ENCODE results near the gene AOPEP. TPM values are rescaled to one million over a fixed set of nuclear protein-coding genes. Genes with fewer than 3 reads are reported as not detected.

Gene AOPEP
- total RNA-seq, 2 experiments from 2014 or later, result 5.8 to 6.4 TPM

GRCh38 chr9:94975480-94975879, 249.0 kb downstream of the AOPEP start:
- no peak overlapping the region for H3K4me3 Mint-ChIP-seq

GRCh38 chr9:94976077-94976476, 249.6 kb downstream of the AOPEP start:
- Mint-ChIP-seq H3K36me3 (ENCODE audit: low read depth) (peaks cover 1% of the 10 kb centered on the region), H3K4me1 (ENCODE audit: low read depth) (no peaks in the 10 kb centered on the region), H3K27me3 (ENCODE audit: low read depth) (no peaks in the 10 kb centered on the region), H3K9me3 (no peaks in the 10 kb centered on the region), H3K4me3 (no peak overlapping the region), H3K27ac (no peak overlapping the region)
- CTCF ChIA-PET, result no interaction called here
- DNase-seq, result no peak
- intact Hi-C loops (cut with micrococcal nuclease), result no loop called here

More at GRCh38 chr9:94975480-94975879, 249.0 kb downstream of the AOPEP start:
- Mint-ChIP-seq H3K36me3 (ENCODE audit: low read depth) (peaks cover 1% of the 10 kb centered on the region), H3K9me3 (no peaks in the 10 kb centered on the region), H3K4me1 (ENCODE audit: low read depth) (no peaks in the 10 kb centered on the region), H3K27ac (no peak overlapping the region), H3K27me3 (ENCODE audit: low read depth) (no peaks in the 10 kb centered on the region)
- no peak for DNase-seq
- CTCF ChIA-PET, result no interaction called here
- intact Hi-C loops (cut with micrococcal nuclease), result no loop called here

- Mint-ChIP-seq H3K9me3 (no peaks in the 10 kb centered on the region), H3K4me3 (no peak overlapping the region)
- intact Hi-C loops (cut with micrococcal nuclease), result no loop called here
Observed at GRCh38 chr9:94977416-94977815, 250.9 kb downstream of the AOPEP start.

GRCh38 chr9:94979904-94980507, 253.5 kb downstream of the AOPEP start:
- no peaks in the 10 kb centered on the region for H3K27me3 Mint-ChIP-seq (ENCODE audit: low read depth)
- no peaks in the 10 kb centered on the region for H3K9me3 Mint-ChIP-seq
- DNase-seq, result no peak
- H3K36me3 Mint-ChIP-seq (ENCODE audit: low read depth), result no peaks in the 10 kb centered on the region
- H3K4me1 Mint-ChIP-seq (ENCODE audit: low read depth), result peaks cover 12% of the 10 kb centered on the region
- intact Hi-C loops (cut with micrococcal nuclease), result no loop called here
- H3K27ac Mint-ChIP-seq, result no peak overlapping the region
- CTCF ChIA-PET, result no interaction called here
- H3K4me3 Mint-ChIP-seq, result no peak overlapping the region

More at GRCh38 chr9:94977416-94977815, 250.9 kb downstream of the AOPEP start:
- no peaks in the 10 kb centered on the region for H3K27me3 Mint-ChIP-seq (ENCODE audit: low read depth)
- H3K27ac Mint-ChIP-seq, result no peak overlapping the region
- peaks cover 3% of the 10 kb centered on the region for H3K4me1 Mint-ChIP-seq (ENCODE audit: low read depth)
- H3K36me3 Mint-ChIP-seq (ENCODE audit: low read depth), result peaks cover 1% of the 10 kb centered on the region
- no peak for DNase-seq
- CTCF ChIA-PET, result no interaction called here

GRCh38 chr9:94980947-94981722, 254.6 kb downstream of the AOPEP start:
- H3K27ac Mint-ChIP-seq, result no peak overlapping the region
- H3K9me3 Mint-ChIP-seq, result no peaks in the 10 kb centered on the region
- H3K4me1 Mint-ChIP-seq (ENCODE audit: low read depth), result peaks cover 13% of the 10 kb centered on the region
- intact Hi-C loops (cut with micrococcal nuclease), result no loop called here
- no peak overlapping the region for H3K4me3 Mint-ChIP-seq
- CTCF ChIA-PET, result no interaction called here
- no peaks in the 10 kb centered on the region for H3K27me3 Mint-ChIP-seq (ENCODE audit: low read depth)
- no peak for DNase-seq
- no peaks in the 10 kb centered on the region for H3K36me3 Mint-ChIP-seq (ENCODE audit: low read depth)

GRCh38 chr9:94981723-94982090, 255.2 kb downstream of the AOPEP start:
- no peak for DNase-seq
- Mint-ChIP-seq H3K36me3 (ENCODE audit: low read depth) (no peaks in the 10 kb centered on the region), H3K27me3 (ENCODE audit: low read depth) (no peaks in the 10 kb centered on the region), H3K4me1 (ENCODE audit: low read depth) (peaks cover 13% of the 10 kb centered on the region), H3K27ac (no peak overlapping the region), H3K4me3 (no peak overlapping the region), H3K9me3 (no peaks in the 10 kb centered on the region)
- intact Hi-C loops (cut with micrococcal nuclease), result no loop called here
- CTCF ChIA-PET, result no interaction called here

GRCh38 chr9:94982211-94982610, 255.7 kb downstream of the AOPEP start:
- intact Hi-C loops (cut with micrococcal nuclease), result no loop called here
- H3K36me3 Mint-ChIP-seq (ENCODE audit: low read depth), result no peaks in the 10 kb centered on the region
- no peak for DNase-seq
- peaks cover 13% of the 10 kb centered on the region for H3K4me1 Mint-ChIP-seq (ENCODE audit: low read depth)
- H3K27ac Mint-ChIP-seq, result no peak overlapping the region
- CTCF ChIA-PET, result no interaction called here
- no peaks in the 10 kb centered on the region for H3K27me3 Mint-ChIP-seq (ENCODE audit: low read depth)
- H3K9me3 Mint-ChIP-seq, result no peaks in the 10 kb centered on the region
- no peak overlapping the region for H3K4me3 Mint-ChIP-seq

GRCh38 chr9:94983552-94983951, 257.1 kb downstream of the AOPEP start:
- CTCF ChIA-PET, result interaction anchor here (0.9 kb wide), 1 partner anchor 302 kb away, joined by 4 read pairs; no protein-coding TSS in a partner anchor
- Mint-ChIP-seq H3K9me3 (no peaks in the 10 kb centered on the region), H3K4me3 (no peak overlapping the region), H3K27ac (no peak overlapping the region), H3K27me3 (ENCODE audit: low read depth) (no peaks in the 10 kb centered on the region), H3K4me1 (ENCODE audit: low read depth) (peaks cover 13% of the 10 kb centered on the region), H3K36me3 (ENCODE audit: low read depth) (peaks cover 4% of the 10 kb centered on the region)
- DNase-seq, result no peak
- intact Hi-C loops (cut with micrococcal nuclease), result no loop called here

GRCh38 chr9:94984891-94985476, 258.5 kb downstream of the AOPEP start:
- H3K36me3 Mint-ChIP-seq (ENCODE audit: low read depth), result peaks cover 4% of the 10 kb centered on the region
- no peaks in the 10 kb centered on the region for H3K27me3 Mint-ChIP-seq (ENCODE audit: low read depth)
- no peaks in the 10 kb centered on the region for H3K9me3 Mint-ChIP-seq
- no peak overlapping the region for H3K27ac Mint-ChIP-seq
- no peak overlapping the region for H3K4me3 Mint-ChIP-seq
- peaks cover 13% of the 10 kb centered on the region for H3K4me1 Mint-ChIP-seq (ENCODE audit: low read depth)
- no peak for DNase-seq
- CTCF ChIA-PET, result no interaction called here
- intact Hi-C loops (cut with micrococcal nuclease), result no loop called here

GRCh38 chr9:94985649-94986048, 259.1 kb downstream of the AOPEP start:
- H3K4me1 Mint-ChIP-seq (ENCODE audit: low read depth), result peaks cover 13% of the 10 kb centered on the region
- no peaks in the 10 kb centered on the region for H3K9me3 Mint-ChIP-seq
- no peak for DNase-seq
- CTCF ChIA-PET, result interaction anchor here (1.0 kb wide), 1 partner anchor 200 kb away, joined by 3 read pairs; no protein-coding TSS in a partner anchor
- H3K27me3 Mint-ChIP-seq (ENCODE audit: low read depth), result no peaks in the 10 kb centered on the region
- no peak overlapping the region for H3K27ac Mint-ChIP-seq
- no peak overlapping the region for H3K4me3 Mint-ChIP-seq
- H3K36me3 Mint-ChIP-seq (ENCODE audit: low read depth), result peaks cover 4% of the 10 kb centered on the region
- intact Hi-C loops (cut with micrococcal nuclease), result no loop called here

- H3K4me3 Mint-ChIP-seq, result no peak overlapping the region
- H3K4me1 Mint-ChIP-seq (ENCODE audit: low read depth), result peaks cover 11% of the 10 kb centered on the region
- peaks cover 6% of the 10 kb centered on the region for H3K36me3 Mint-ChIP-seq (ENCODE audit: low read depth)
- CTCF ChIA-PET, result interaction anchor here (0.6 kb wide), 1 partner anchor 290 kb away, joined by 3 read pairs; no protein-coding TSS in a partner anchor
- intact Hi-C loops (cut with micrococcal nuclease), result no loop called here
- no peak overlapping the region for H3K27ac Mint-ChIP-seq
- H3K27me3 Mint-ChIP-seq (ENCODE audit: low read depth), result no peaks in the 10 kb centered on the region
- H3K9me3 Mint-ChIP-seq, result no peaks in the 10 kb centered on the region
- DNase-seq, result no peak
Observed at GRCh38 chr9:94987731-94988130, 261.2 kb downstream of the AOPEP start.

- no peaks in the 10 kb centered on the region for H3K27me3 Mint-ChIP-seq (ENCODE audit: low read depth)
- H3K27ac Mint-ChIP-seq, result no peak overlapping the region
- CTCF ChIA-PET, result no interaction called here
- H3K4me1 Mint-ChIP-seq (ENCODE audit: low read depth), result no peaks in the 10 kb centered on the region
- H3K9me3 Mint-ChIP-seq, result no peaks in the 10 kb centered on the region
- DNase-seq, result no peak
- H3K4me3 Mint-ChIP-seq, result no peak overlapping the region
- peaks cover 6% of the 10 kb centered on the region for H3K36me3 Mint-ChIP-seq (ENCODE audit: low read depth)
- intact Hi-C loops (cut with micrococcal nuclease), result no loop called here
Observed at GRCh38 chr9:94990897-94991561, 264.5 kb downstream of the AOPEP start.

Measured in activated naive CD4-positive, alpha-beta T cell treated with anti-CD3 and anti-CD28 coated beads for 36 hours (primary cell).